Breast epithelium (tissue), 4 donors: ENCODE results near the gene PDSS2. TPM values are rescaled to one million over a fixed set of nuclear protein-coding genes. Genes with fewer than 3 reads are reported as not detected.

Experiments used
- DNase-seq, 2 donors: peaks; one replicate each; pipeline ENCODE4 v3.0.0-alpha.2; 2019; ENCODE audit warnings: low spot score in 2 of 2
- H3K27ac ChIP-seq, 2 donors: fragments of 200-600 bp; sonication (generic) in 1 of 2; one replicate each; pipeline ENCODE4 v1.5.1; 2016 to 2019; ENCODE audit warnings: mild to moderate bottlenecking in 1 of 2
- H3K27me3 ChIP-seq, 2 donors: fragments of 200-600 bp; sonication (generic) in 1 of 2; one replicate each; pipeline versions ENCODE4 v1.5.1 to v1.6.0; 2017 to 2019; ENCODE audit warnings: control low read depth in 1 of 2, mild to moderate bottlenecking in 1 of 2
- H3K36me3 ChIP-seq: fragments of 200-600 bp; one replicate; pipeline ENCODE4 v1.5.1; 2019
- H3K4me1 ChIP-seq, 2 donors: fragments of 200-600 bp; sonication (generic); one replicate each; pipeline ENCODE4 v1.5.1; 2016 to 2019; ENCODE audit warnings: control low read depth in 1 of 2
- H3K4me3 ChIP-seq, 3 donors: fragments of 200-600 bp; sonication (generic); 1 replicate in 2 of 3; 2 replicates in 1 of 3; pipeline ENCODE4 v1.5.1; 2016 to 2019; ENCODE audit warnings: mild to moderate bottlenecking in 3 of 3, moderate library complexity in 2 of 3
- H3K9me3 ChIP-seq, 2 donors: fragments of 200-600 bp; sonication (generic) in 1 of 2; one replicate each; pipeline ENCODE4 v1.5.1; 2016 to 2019; ENCODE audit warnings: control low read depth in 1 of 2
- POLR2A ChIP-seq: fragments of 450-650 bp; IDR thresholded peaks from one replicate; pipeline ENCODE4 v1.6.1; 2016; ENCODE audit warnings: antibody characterized with exemption, mild to moderate bottlenecking, moderate library complexity
- POLR2AphosphoS5 ChIP-seq, 3 donors: sonication (generic); formaldehyde crosslinking; IDR thresholded peaks; one replicate each; pipeline ENCODE4 v1.6.1; 2017; ENCODE audit warnings: antibody characterized with exemption in 3 of 3
- intact Hi-C: fragments of 100-400 bp; cut with DNase I; formaldehyde crosslinking; loops from one replicate; pipeline ENCODE4 v1.15.1; 2023; ENCODE audit warnings: low total_unique reads
- total RNA-seq, 3 donors: library from RNA; depleted of rRNA; stranded (reverse); fragments of >200 nt; gene quantifications; one replicate each; pipeline ENCODE4 v1.1.0, GENCODE V29; 2016
- TF ChIP-seq, protein P1 (sequence below), 3 donors: fragments of 450-650 bp; IDR thresholded peaks; one replicate each; pipeline ENCODE4 v1.5.1; 2016 to 2017; ENCODE audit warnings: antibody characterized with exemption in 3 of 3, mild to moderate bottlenecking in 3 of 3, moderate library complexity in 3 of 3

Gene PDSS2, protein sequence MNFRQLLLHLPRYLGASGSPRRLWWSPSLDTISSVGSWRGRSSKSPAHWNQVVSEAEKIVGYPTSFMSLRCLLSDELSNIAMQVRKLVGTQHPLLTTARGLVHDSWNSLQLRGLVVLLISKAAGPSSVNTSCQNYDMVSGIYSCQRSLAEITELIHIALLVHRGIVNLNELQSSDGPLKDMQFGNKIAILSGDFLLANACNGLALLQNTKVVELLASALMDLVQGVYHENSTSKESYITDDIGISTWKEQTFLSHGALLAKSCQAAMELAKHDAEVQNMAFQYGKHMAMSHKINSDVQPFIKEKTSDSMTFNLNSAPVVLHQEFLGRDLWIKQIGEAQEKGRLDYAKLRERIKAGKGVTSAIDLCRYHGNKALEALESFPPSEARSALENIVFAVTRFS
- total RNA-seq = 10 to 100 TPM in 2 of 3 donors, 1 to 10 TPM in 1; 6.9 to 13.5 (median 11.1) TPM

DNA sequence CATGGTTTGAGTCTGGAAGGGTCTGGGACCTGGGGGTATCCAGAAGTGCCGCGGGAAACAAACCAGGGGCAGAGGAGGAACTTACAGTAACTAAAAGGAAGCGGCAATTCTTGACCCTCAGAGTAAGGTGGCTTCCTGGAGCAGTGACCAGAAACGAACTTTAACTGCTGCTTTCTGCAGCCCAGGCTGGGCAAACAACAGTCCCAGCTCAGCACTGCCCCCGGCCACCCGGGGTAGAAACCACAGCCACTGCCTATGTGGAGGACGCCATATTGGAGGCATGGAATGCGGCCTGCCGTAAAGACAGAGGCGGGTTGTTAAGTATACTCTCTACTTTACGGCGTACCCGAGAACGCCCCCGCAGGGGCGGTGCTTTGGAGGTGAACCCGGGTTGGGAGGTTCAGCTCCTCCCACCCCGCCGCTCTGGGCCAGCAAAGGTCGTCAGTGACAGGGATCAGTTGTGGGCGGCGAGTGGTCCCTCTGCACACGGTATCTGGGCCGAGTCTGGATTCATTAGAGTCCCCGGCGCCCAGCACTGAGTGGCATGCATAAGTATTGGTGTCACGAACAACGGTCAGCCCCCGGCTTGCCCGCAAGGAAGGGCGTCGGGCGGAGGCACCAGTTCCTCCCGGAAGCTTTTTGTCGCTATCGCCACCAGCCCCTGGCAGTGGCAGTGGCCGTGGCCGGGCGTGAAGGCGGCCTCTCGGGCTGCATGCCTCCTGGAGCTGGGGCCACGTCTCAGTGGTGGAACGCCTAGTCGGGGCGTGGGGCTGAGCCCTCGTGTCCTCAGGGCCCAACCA lies at the start of gene PDSS2:
Gene PDSS2 (minus strand): TSS at position 282 of the 800 bp plus-strand sequence. CDS start 279 bp downstream, at position 3.
- Histone ChIP-seq H3K36me3 (no peaks in the 10 kb centered on the region), H3K27ac (peak within 1 kb of the TSS; percentile 82 to 95), H3K9me3 (no peaks in the 10 kb centered on the region), H3K4me3 (peak within 1 kb of the TSS; percentile 78 to 83 (median 80)), H3K4me1 (peaks cover 0 to 3% of the 10 kb centered on the region in 2 donors), H3K27me3 (no peaks in the 10 kb centered on the region)
- TF ChIP-seq POLR2A = peak; percentile 32
- TF ChIP-seq, protein P1, sequence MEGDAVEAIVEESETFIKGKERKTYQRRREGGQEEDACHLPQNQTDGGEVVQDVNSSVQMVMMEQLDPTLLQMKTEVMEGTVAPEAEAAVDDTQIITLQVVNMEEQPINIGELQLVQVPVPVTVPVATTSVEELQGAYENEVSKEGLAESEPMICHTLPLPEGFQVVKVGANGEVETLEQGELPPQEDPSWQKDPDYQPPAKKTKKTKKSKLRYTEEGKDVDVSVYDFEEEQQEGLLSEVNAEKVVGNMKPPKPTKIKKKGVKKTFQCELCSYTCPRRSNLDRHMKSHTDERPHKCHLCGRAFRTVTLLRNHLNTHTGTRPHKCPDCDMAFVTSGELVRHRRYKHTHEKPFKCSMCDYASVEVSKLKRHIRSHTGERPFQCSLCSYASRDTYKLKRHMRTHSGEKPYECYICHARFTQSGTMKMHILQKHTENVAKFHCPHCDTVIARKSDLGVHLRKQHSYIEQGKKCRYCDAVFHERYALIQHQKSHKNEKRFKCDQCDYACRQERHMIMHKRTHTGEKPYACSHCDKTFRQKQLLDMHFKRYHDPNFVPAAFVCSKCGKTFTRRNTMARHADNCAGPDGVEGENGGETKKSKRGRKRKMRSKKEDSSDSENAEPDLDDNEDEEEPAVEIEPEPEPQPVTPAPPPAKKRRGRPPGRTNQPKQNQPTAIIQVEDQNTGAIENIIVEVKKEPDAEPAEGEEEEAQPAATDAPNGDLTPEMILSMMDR (IDR thresholded peaks at IDR 0.05) = no peak
- peak in 2 of 3 donors; percentile 67 to 74 for TF ChIP-seq POLR2AphosphoS5 (IDR thresholded peaks at IDR 0.05)
- DNase-seq = peak; percentile 94 to 97
- intact Hi-C loops = no loop called here

DNA sequence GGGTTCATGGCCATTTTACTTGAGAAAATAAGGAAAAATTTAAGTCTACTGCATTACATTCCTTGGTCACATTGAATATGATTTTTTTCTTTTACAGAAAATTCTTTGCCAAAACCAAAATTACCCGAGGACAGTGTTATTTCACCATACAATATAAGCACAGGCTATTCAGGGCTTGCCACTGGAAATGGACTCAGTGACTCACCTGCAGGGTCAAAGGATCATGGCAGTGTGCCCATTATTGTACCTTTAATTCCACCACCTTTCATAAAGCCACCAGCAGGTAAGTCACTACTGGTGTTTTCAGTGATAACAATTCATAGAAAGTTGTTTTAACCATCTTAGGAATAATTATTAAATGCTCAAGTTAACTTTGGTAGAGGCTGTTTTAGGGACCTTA lies 46.8 kb upstream of the PDSS2 start:
- no peak overlapping the region for H3K27ac ChIP-seq
- no peak overlapping the region for H3K4me3 ChIP-seq
- H3K36me3 ChIP-seq = no peaks in the 10 kb centered on the region
- no peaks in the 10 kb centered on the region for H3K9me3 ChIP-seq
- H3K4me1 ChIP-seq = no peaks in the 10 kb centered on the region
- no peaks in the 10 kb centered on the region for H3K27me3 ChIP-seq
- intact Hi-C loops = no loop called here
- no peak for TF ChIP-seq POLR2AphosphoS5 (IDR thresholded peaks at IDR 0.05)
- DNase-seq = no peak

DNA sequence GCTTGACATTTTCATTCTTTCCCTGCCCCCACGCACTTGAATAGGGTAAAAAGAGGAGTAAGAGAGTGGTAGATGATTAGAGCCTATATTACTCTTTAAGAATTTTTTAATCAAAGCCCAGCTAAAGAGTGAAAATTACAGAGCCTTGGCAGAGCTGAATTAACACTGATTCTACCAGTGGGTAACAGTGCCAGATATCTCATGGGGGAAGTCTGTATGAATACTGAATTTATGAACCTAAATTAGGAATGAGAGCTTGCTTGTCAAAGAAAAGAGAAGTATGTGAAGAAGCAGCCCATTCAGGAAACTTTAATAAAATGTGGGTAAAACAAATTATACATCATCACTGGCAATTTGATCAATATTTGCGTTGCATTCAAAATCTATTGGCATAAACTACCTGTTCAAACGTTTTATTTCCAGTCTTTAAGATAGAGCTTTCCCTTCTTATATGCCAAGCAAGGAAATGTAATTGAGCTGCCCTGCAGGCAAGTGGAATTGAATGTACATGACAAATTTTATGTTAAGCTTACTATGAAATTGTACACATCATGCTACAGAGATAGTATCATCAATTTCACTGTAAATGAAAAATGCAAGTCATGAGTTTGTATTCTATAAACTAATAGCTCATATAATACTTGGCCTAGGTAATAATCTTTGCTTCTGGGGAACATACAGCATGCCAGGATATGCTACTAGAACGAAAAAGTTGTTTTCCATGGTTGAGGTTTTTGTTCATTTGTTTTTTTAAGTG lies 45.1 kb upstream of the PDSS2 start:
- H3K27me3 ChIP-seq = no peaks in the 10 kb centered on the region
- no peak overlapping the region for H3K27ac ChIP-seq
- TF ChIP-seq POLR2A (no peak), POLR2AphosphoS5 (IDR thresholded peaks at IDR 0.05) (no peak)
- TF ChIP-seq, protein P1 (IDR thresholded peaks at IDR 0.05) = no peak
- no peaks in the 10 kb centered on the region for H3K36me3 ChIP-seq
- intact Hi-C loops = no loop called here
- no peak overlapping the region for H3K4me3 ChIP-seq
- H3K4me1 ChIP-seq = no peaks in the 10 kb centered on the region
- no peak for DNase-seq
- no peaks in the 10 kb centered on the region for H3K9me3 ChIP-seq

DNA sequence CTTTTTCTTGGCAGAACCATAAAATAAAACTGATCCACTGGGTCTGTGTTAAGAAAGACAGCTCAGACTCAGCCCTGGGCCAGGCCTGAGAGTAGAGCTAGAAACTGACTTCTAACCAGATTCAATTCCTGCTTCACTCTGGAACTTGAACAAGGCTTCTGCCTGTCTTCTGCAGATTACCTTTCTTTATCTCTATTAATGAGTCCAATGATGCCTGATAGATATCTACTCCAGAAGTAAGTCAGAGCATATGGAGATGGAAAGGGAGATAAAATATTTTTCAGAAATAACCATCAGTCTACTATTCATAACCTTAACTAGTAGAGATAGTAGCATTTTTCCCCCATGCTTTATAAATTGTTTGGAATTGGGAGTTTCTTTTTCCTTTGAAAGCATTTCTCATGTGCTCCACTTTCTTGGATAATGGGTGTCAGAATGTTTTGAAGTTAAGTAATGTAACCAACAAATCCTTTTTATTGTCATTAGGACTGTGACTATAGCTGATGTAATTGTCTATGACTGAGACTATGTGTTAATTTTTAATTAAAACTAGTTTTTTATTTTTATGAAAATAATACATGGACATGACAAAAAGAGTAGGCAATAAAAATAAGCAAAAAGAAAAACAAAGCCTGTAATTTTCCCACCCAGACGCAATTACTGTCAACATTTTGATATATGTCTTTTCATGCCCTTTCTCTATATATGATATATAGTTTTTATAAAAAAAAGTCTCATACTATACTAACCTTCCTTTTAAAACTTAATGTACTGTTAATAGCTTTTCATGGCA lies 37.7 kb upstream of the PDSS2 start:
- Histone ChIP-seq H3K4me1 (no peaks in the 10 kb centered on the region), H3K9me3 (no peaks in the 10 kb centered on the region), H3K27ac (no peak overlapping the region)

DNA sequence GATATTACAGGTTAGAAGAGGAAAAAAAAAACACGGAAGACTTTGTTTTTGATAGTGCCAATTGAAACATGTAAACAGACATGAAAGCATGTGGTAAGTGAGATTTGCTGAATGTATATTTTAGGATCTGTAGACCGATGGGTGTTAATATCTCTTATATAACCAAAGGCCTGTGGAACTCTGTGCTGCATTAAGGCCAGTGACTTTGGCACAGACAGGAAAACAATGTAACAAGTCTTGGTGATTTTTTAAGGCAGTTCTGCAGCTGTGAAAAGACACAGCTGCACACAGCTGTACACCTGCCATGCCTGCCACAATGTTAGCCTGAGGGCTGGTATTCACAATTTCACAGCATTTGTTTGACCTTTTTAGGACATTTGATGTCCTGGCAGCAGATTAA lies 36.6 kb upstream of the PDSS2 start:
- Histone ChIP-seq H3K4me1 (no peaks in the 10 kb centered on the region), H3K4me3 (no peak overlapping the region), H3K9me3 (no peaks in the 10 kb centered on the region), H3K27me3 (peaks cover 0 to 25% of the 10 kb centered on the region in 2 donors), H3K27ac (peak overlapping the region; percentile 15 to 43), H3K36me3 (no peaks in the 10 kb centered on the region)
- DNase-seq = no peak
- intact Hi-C loops = no loop called here
- no peak for TF ChIP-seq POLR2AphosphoS5 (IDR thresholded peaks at IDR 0.05)
- TF ChIP-seq, protein P1 (IDR thresholded peaks at IDR 0.05) = no peak
- no peak for TF ChIP-seq POLR2A

More for the DNA sequence above, 37.7 kb upstream of the PDSS2 start:
- intact Hi-C loops = no loop called here
- H3K36me3 ChIP-seq = no peaks in the 10 kb centered on the region
- no peak for TF ChIP-seq POLR2A
- no peak for DNase-seq
- no peak overlapping the region for H3K4me3 ChIP-seq
- peaks cover 0 to 15% of the 10 kb centered on the region in 2 donors for H3K27me3 ChIP-seq
